Sigmoid colon (tissue), 4 donors: ENCODE data around the gene ITGB4.
A peak's percentile ranks its signal among the peaks of the same experiment; 100 is the strongest.

Experiments
- EP300 ChIP-seq, 4 donors: sonication (generic); formaldehyde crosslinking; IDR thresholded peaks; one replicate each; pipeline ENCODE4 v1.6.1; 2017; ENCODE audit warnings: antibody characterized with exemption in 4 of 4
- POLR2AphosphoS5 ChIP-seq, 4 donors: sonication (generic); formaldehyde crosslinking; IDR thresholded peaks; one replicate each; pipeline ENCODE4 v1.6.1; 2017; ENCODE audit warnings: antibody characterized with exemption in 4 of 4
- TF ChIP-seq, protein P1 (sequence below), 4 experiments: fragments of 450-650 bp in 3 of 4; fragments of 200-600 bp in 1 of 4; IDR thresholded peaks; one replicate each; pipeline ENCODE4 v1.5.1; 2016 to 2019; ENCODE audit warnings: antibody characterized with exemption in 4 of 4, mild to moderate bottlenecking in 3 of 4, moderate library complexity in 2 of 4

DNA sequence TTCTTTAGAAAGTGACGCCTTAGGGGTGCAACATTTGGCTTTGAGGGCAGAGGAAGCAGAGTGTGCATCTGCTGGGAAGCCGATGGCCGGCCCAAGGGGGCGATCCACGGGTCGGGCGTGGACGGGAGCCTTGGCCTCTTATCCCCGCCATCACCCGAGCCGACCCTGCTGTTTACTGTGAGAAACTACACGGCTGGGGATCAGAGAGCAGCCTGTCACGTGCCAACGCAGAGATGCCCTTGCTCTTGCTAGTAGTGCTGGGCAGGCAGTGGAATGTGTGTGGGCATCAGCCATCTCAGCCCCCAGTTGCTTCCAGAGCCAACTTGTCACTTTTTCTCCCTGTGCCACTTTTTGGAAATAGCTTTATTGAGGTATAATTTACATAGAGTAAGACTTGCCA is 26.7 kb upstream of the ITGB4 start:
- TF ChIP-seq, protein P1, sequence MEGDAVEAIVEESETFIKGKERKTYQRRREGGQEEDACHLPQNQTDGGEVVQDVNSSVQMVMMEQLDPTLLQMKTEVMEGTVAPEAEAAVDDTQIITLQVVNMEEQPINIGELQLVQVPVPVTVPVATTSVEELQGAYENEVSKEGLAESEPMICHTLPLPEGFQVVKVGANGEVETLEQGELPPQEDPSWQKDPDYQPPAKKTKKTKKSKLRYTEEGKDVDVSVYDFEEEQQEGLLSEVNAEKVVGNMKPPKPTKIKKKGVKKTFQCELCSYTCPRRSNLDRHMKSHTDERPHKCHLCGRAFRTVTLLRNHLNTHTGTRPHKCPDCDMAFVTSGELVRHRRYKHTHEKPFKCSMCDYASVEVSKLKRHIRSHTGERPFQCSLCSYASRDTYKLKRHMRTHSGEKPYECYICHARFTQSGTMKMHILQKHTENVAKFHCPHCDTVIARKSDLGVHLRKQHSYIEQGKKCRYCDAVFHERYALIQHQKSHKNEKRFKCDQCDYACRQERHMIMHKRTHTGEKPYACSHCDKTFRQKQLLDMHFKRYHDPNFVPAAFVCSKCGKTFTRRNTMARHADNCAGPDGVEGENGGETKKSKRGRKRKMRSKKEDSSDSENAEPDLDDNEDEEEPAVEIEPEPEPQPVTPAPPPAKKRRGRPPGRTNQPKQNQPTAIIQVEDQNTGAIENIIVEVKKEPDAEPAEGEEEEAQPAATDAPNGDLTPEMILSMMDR (IDR thresholded peaks at IDR 0.05), result no peak
- TF ChIP-seq POLR2AphosphoS5 (IDR thresholded peaks at IDR 0.05) (peak in 1 of 4 donors; percentile 2), EP300 (IDR thresholded peaks at IDR 0.05) (no peak)
